ENCODE data around the gene SCP2. TPM values are rescaled to one million over a fixed set of nuclear protein-coding genes. Genes with fewer than 3 reads are reported as not detected.
"Not testable (repeated sequence)": the region's sequence is repeated elsewhere in the genome, so short reads cannot be mapped to it uniquely, and the experiment has no call there.

The SCP2 gene
- total RNA-seq, 2 experiments from 2014 or later: 63.9 to 75.5 TPM

GRCh38 chr1:52978045-52978444 lies 51.0 kb downstream of the SCP2 start:
- no peak for TF ChIP-seq CTCF (conservative IDR thresholded peaks at IDR 0.05; ENCODE audit: low read length)
- TF ChIP-seq EZH2phosphoT487 (IDR thresholded peaks at IDR 0.05; ENCODE audit: borderline replicate concordance, low read depth, low read length): no peak
- no peaks in the 10 kb centered on the region for H3K79me2 ChIP-seq (ENCODE audit: insufficient read depth, low read depth, low read length)
- no peaks in the 10 kb centered on the region for H3K36me3 ChIP-seq (ENCODE audit: insufficient read depth, low read length)
- no peaks in the 10 kb centered on the region for H4K20me1 ChIP-seq (ENCODE audit: insufficient read depth, low read length)
- H3K4me1 ChIP-seq (ENCODE audit: insufficient read depth, low read length, poor library complexity, severe bottlenecking): no peaks in the 10 kb centered on the region
- no peak overlapping the region for H3K27ac ChIP-seq (ENCODE audit: low read depth, low read length, poor library complexity, severe bottlenecking)
- BruUV-seq (replicated peaks): no TSS peak
- DNase-seq (ENCODE audit: low spot score): no peak
- no peak overlapping the region for H3K4me3 ChIP-seq (ENCODE audit: low read depth, low read length, poor library complexity, severe bottlenecking)
- no peak overlapping the region for H2AFZ ChIP-seq (ENCODE audit: low read length)
- no peak overlapping the region for H3K4me2 ChIP-seq (ENCODE audit: low read length)
- intact Hi-C loops (cut with micrococcal nuclease; ENCODE audit: unreplicated experiment): no loop called here
- ChIA-PET POLR2A (no interaction called here), CTCF (ENCODE audit: unreplicated experiment) (no interaction called here)
- no peaks in the 10 kb centered on the region for H3K9me3 ChIP-seq (ENCODE audit: low read length)
- no peaks in the 10 kb centered on the region for H3K9me2 ChIP-seq (ENCODE audit: insufficient read depth, low read length)

GRCh38 chr1:52992733-52993132 lies 65.7 kb downstream of the SCP2 start:
- H3K9me2 ChIP-seq (ENCODE audit: insufficient read depth, low read length); intact Hi-C loops (cut with micrococcal nuclease; ENCODE audit: unreplicated experiment); POLR2A ChIA-PET; CTCF ChIA-PET (ENCODE audit: unreplicated experiment); H4K20me1 ChIP-seq (ENCODE audit: insufficient read depth, low read length); H3K36me3 ChIP-seq (ENCODE audit: insufficient read depth, low read length); H3K4me3 ChIP-seq (ENCODE audit: low read depth, low read length, poor library complexity, severe bottlenecking); H2AFZ ChIP-seq (ENCODE audit: low read length); H3K79me2 ChIP-seq (ENCODE audit: insufficient read depth, low read depth, low read length); BruUV-seq (replicated peaks); H3K4me2 ChIP-seq (ENCODE audit: low read length); H3K9me3 ChIP-seq (ENCODE audit: low read length); H3K27ac ChIP-seq (ENCODE audit: low read depth, low read length, poor library complexity, severe bottlenecking); DNase-seq (ENCODE audit: low spot score); H3K4me1 ChIP-seq (ENCODE audit: insufficient read depth, low read length, poor library complexity, severe bottlenecking): not testable (repeated sequence)

GRCh38 chr1:52994656-52995055 lies 67.6 kb downstream of the SCP2 start:
- CTCF ChIA-PET (ENCODE audit: unreplicated experiment): no interaction called here
- no TSS peak for BruUV-seq (replicated peaks)
- Histone ChIP-seq H2AFZ (ENCODE audit: low read length) (no peak overlapping the region), H3K27ac (ENCODE audit: low read depth, low read length, poor library complexity, severe bottlenecking) (no peak overlapping the region), H3K79me2 (ENCODE audit: insufficient read depth, low read depth, low read length) (no peaks in the 10 kb centered on the region), H3K9me3 (ENCODE audit: low read length) (no peaks in the 10 kb centered on the region), H3K4me2 (ENCODE audit: low read length) (no peak overlapping the region), H3K4me1 (ENCODE audit: insufficient read depth, low read length, poor library complexity, severe bottlenecking) (no peaks in the 10 kb centered on the region), H3K9me2 (ENCODE audit: insufficient read depth, low read length) (no peaks in the 10 kb centered on the region), H4K20me1 (ENCODE audit: insufficient read depth, low read length) (no peaks in the 10 kb centered on the region), H3K36me3 (ENCODE audit: insufficient read depth, low read length) (no peaks in the 10 kb centered on the region), H3K4me3 (ENCODE audit: low read depth, low read length, poor library complexity, severe bottlenecking) (no peak overlapping the region)
- no peak for DNase-seq (ENCODE audit: low spot score)
- TF ChIP-seq CTCF (conservative IDR thresholded peaks at IDR 0.05; ENCODE audit: low read length): no peak
- no peak for TF ChIP-seq EZH2phosphoT487 (IDR thresholded peaks at IDR 0.05; ENCODE audit: borderline replicate concordance, low read depth, low read length)
- intact Hi-C loops (cut with micrococcal nuclease; ENCODE audit: unreplicated experiment): no loop called here
- POLR2A ChIA-PET: interaction anchor here (0.6 to 1.9 kb wide), 2 partner anchors 9 to 20 kb away, joined by 3 to 6 read pairs; no protein-coding TSS in a partner anchor

All from OCI-LY7 (cell line).